Measurements from ENCODE around the gene TNPO3. TPM values are rescaled to one million over a fixed set of nuclear protein-coding genes. Genes with fewer than 3 reads are reported as not detected.
A peak's percentile ranks its signal among the peaks of the same experiment; 100 is the strongest.
"Not testable (repeated sequence)": the region's sequence is repeated elsewhere in the genome, so short reads cannot be mapped to it uniquely, and the experiment has no call there.

Gene TNPO3
- total and polyA plus RNA-seq, 2 experiments from 2014 or later: 21.8 to 31.1 TPM

- peak overlapping the region; percentile 99 for H3K27ac ChIP-seq
These were observed 444 bp upstream of the TNPO3 start for GRCh38 chr7:129055294-129055816.

GRCh38 chr7:129053938-129054437 is 923 bp downstream of the TNPO3 start:
- Histone ChIP-seq H3K4me1 (ENCODE audit: low read depth) (peaks cover 7% of the 10 kb centered on the region), H3K4me3 (peak overlapping the region; percentile 87), H3K27ac (peak overlapping the region; percentile 99), H3K36me3 (no peaks in the 10 kb centered on the region), H3K27me3 (no peaks in the 10 kb centered on the region), H3K9me3 (ENCODE audit: low read depth) (no peaks in the 10 kb centered on the region)
- TF ChIP-seq CTCF (IDR thresholded peaks at IDR 0.05; ENCODE audit: low read depth, low read length): no peak
- DNase-seq (ENCODE audit: low read depth in 1 of 2, low spot score in 1 of 2): peak in 1 of 2 donors; percentile 50

More at GRCh38 chr7:129055294-129055816, 444 bp upstream of the TNPO3 start:
- Histone ChIP-seq H3K9me3 (ENCODE audit: low read depth) (no peaks in the 10 kb centered on the region), H3K4me1 (ENCODE audit: low read depth) (peaks cover 7% of the 10 kb centered on the region), H3K27me3 (no peaks in the 10 kb centered on the region), H3K4me3 (peak overlapping the region; percentile 87), H3K36me3 (no peaks in the 10 kb centered on the region)
- no peak for DNase-seq (ENCODE audit: low read depth in 1 of 2, low spot score in 1 of 2)
- TF ChIP-seq CTCF (IDR thresholded peaks at IDR 0.05; ENCODE audit: low read depth, low read length): no peak

GRCh38 chr7:129052441-129052840 is 2.5 kb downstream of the TNPO3 start:
- no peak for DNase-seq (ENCODE audit: low read depth in 1 of 2, low spot score in 1 of 2)
- no peaks in the 10 kb centered on the region for H3K36me3 ChIP-seq
- no peak overlapping the region for H3K27ac ChIP-seq
- H3K27me3 ChIP-seq: no peaks in the 10 kb centered on the region
- no peak for TF ChIP-seq CTCF (IDR thresholded peaks at IDR 0.05; ENCODE audit: low read depth, low read length)
- H3K4me1 ChIP-seq (ENCODE audit: low read depth): peaks cover 7% of the 10 kb centered on the region
- H3K4me3 ChIP-seq: no peak overlapping the region
- no peaks in the 10 kb centered on the region for H3K9me3 ChIP-seq (ENCODE audit: low read depth)

- not testable (repeated sequence) for H3K9me3 ChIP-seq (ENCODE audit: low read depth); H3K27ac ChIP-seq; H3K4me3 ChIP-seq
These were observed 3.5 kb downstream of the TNPO3 start for GRCh38 chr7:129051459-129051858.

GRCh38 chr7:129047761-129048160 is 7.2 kb downstream of the TNPO3 start:
- Histone ChIP-seq H3K9me3 (ENCODE audit: low read depth) (no peaks in the 10 kb centered on the region), H3K27ac (no peak overlapping the region), H3K27me3 (no peaks in the 10 kb centered on the region), H3K36me3 (no peaks in the 10 kb centered on the region), H3K4me3 (no peak overlapping the region), H3K4me1 (ENCODE audit: low read depth) (no peaks in the 10 kb centered on the region)
- DNase-seq (ENCODE audit: low read depth in 1 of 2, low spot score in 1 of 2): no peak
- no peak for TF ChIP-seq CTCF (IDR thresholded peaks at IDR 0.05; ENCODE audit: low read depth, low read length)

More at GRCh38 chr7:129051459-129051858, 3.5 kb downstream of the TNPO3 start:
- not testable (repeated sequence) for H3K4me1 ChIP-seq (ENCODE audit: low read depth); DNase-seq (ENCODE audit: low read depth in 1 of 2, low spot score in 1 of 2); H3K36me3 ChIP-seq; H3K27me3 ChIP-seq

- Histone ChIP-seq H3K27me3 (no peaks in the 10 kb centered on the region), H3K4me3 (no peak overlapping the region), H3K27ac (no peak overlapping the region), H3K4me1 (ENCODE audit: low read depth) (no peaks in the 10 kb centered on the region), H3K9me3 (ENCODE audit: low read depth) (no peaks in the 10 kb centered on the region), H3K36me3 (no peaks in the 10 kb centered on the region)
- DNase-seq (ENCODE audit: low read depth in 1 of 2, low spot score in 1 of 2): no peak
- no peak for TF ChIP-seq CTCF (IDR thresholded peaks at IDR 0.05; ENCODE audit: low read depth, low read length)
These were observed 9.2 kb downstream of the TNPO3 start for GRCh38 chr7:129045682-129046081.

All from cardiac muscle cell (in vitro differentiated cells and primary cell).